Measurements from ENCODE around the gene PEX10. TPM values are rescaled to one million over a fixed set of nuclear protein-coding genes. Genes with fewer than 3 reads are reported as not detected.
A peak's percentile ranks its signal among the peaks of the same experiment; 100 is the strongest.

PEX10 gene
- polyA plus RNA-seq, 1 donor from 2014 or later: 14.8 TPM

DNA sequence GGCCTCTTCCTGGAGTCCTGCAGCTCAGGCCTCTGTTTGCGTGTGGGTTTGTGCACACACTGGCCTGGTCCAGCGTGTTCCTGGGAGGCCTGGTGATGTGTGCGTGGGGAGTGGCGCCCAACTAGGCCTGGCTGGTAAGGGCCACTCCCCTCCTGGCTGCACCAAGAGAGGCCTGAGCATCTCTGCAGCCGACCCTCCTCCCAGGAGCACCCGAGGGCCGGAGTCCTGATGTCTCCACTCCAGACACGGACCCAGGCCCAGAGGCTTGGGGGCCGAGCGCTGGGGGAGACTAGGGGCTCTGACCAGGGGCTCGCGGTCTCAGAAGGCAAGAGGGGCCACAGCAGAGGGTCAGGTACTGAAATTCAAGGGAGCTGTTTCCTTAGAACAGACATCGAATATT is 54.3 kb downstream of the PEX10 start:
- H3K27ac Mint-ChIP-seq: no peak overlapping the region
- H3K9me3 Mint-ChIP-seq: peaks cover 0 to 4% (median 0%) of the 10 kb centered on the region in 3 donors
- H3K36me3 Mint-ChIP-seq: peaks cover under 1% of the 10 kb centered on the region
- no peaks in the 10 kb centered on the region for H3K27me3 Mint-ChIP-seq
- H3K4me1 Mint-ChIP-seq: peaks cover 0 to 2% (median 0%) of the 10 kb centered on the region in 3 donors
- no peak overlapping the region for H3K4me3 Mint-ChIP-seq

- Mint-ChIP-seq H3K27ac (no peak overlapping the region), H3K36me3 (no peaks in the 10 kb centered on the region), H3K27me3 (no peaks in the 10 kb centered on the region), H3K4me3 (no peak overlapping the region), H3K4me1 (peaks cover 0 to 2% (median 0%) of the 10 kb centered on the region in 3 donors), H3K9me3 (peaks cover 0 to under 1% (median 0%) of the 10 kb centered on the region in 3 donors)
These were observed 55.2 kb downstream of the PEX10 start for GRCh38 chr1:2356911-2357845.

GRCh38 chr1:2356401-2356800 is 56.0 kb downstream of the PEX10 start:
- Mint-ChIP-seq H3K27ac (no peak overlapping the region), H3K9me3 (no peaks in the 10 kb centered on the region), H3K4me1 (peaks cover 0 to 2% (median 0%) of the 10 kb centered on the region in 3 donors), H3K27me3 (no peaks in the 10 kb centered on the region), H3K4me3 (peak overlapping the region in 1 of 4 donors; percentile 39), H3K36me3 (no peaks in the 10 kb centered on the region)

GRCh38 chr1:2355373-2356261 is 56.7 kb downstream of the PEX10 start:
- H3K36me3 Mint-ChIP-seq: no peaks in the 10 kb centered on the region
- H3K4me1 Mint-ChIP-seq: peaks cover 0 to 2% (median 0%) of the 10 kb centered on the region in 3 donors
- H3K27ac Mint-ChIP-seq: no peak overlapping the region
- H3K9me3 Mint-ChIP-seq: no peaks in the 10 kb centered on the region
- no peaks in the 10 kb centered on the region for H3K27me3 Mint-ChIP-seq
- H3K4me3 Mint-ChIP-seq: no peak overlapping the region

GRCh38 chr1:2354511-2355372 is 57.6 kb downstream of the PEX10 start:
- Mint-ChIP-seq H3K27me3 (no peaks in the 10 kb centered on the region), H3K27ac (no peak overlapping the region), H3K4me1 (peaks cover 0 to 2% (median 0%) of the 10 kb centered on the region in 3 donors), H3K9me3 (no peaks in the 10 kb centered on the region), H3K36me3 (no peaks in the 10 kb centered on the region), H3K4me3 (no peak overlapping the region)

Other genes with a start within 250 kb of the PEX10 start
- 78.2 TPM for gene FAAP20, start 217.8 kb downstream of the PEX10 start, polyA plus RNA-seq
- gene SKI, start 184.2 kb downstream of the PEX10 start, polyA plus RNA-seq: 0.78 TPM
- gene MORN1, start 21.0 kb downstream of the PEX10 start, polyA plus RNA-seq: 6.7 TPM
- 141 TPM for gene RER1, start 20.7 kb downstream of the PEX10 start, polyA plus RNA-seq
- gene PLCH2, start 63.7 kb upstream of the PEX10 start, polyA plus RNA-seq: 0.66 TPM
- 19.4 TPM for gene PANK4, start 114.0 kb upstream of the PEX10 start, polyA plus RNA-seq
- gene HES5, start 117.7 kb upstream of the PEX10 start, polyA plus RNA-seq: not detected
- gene TNFRSF14, start 143.8 kb upstream of the PEX10 start, polyA plus RNA-seq: 63.3 TPM
- 20.3 TPM for gene PRXL2B, start 174.2 kb upstream of the PEX10 start, polyA plus RNA-seq
- 5.8 TPM for gene MMEL1, start 220.5 kb upstream of the PEX10 start, polyA plus RNA-seq

Data from IgD-negative memory B cell (primary cell).